COLO668 (cell line): Measurements from ENCODE around the gene RNF32.
"Not testable (repeated sequence)": the region's sequence is repeated elsewhere in the genome, so short reads cannot be mapped to it uniquely, and the experiment has no call there.

ENCODE experiments used
- DNase-seq: peaks from one replicate; lab custom pipeline; 2025; ENCODE audit not compliant: unreplicated experiment; lab: John Stamatoyannopoulos, UW

RNF32 gene

DNA sequence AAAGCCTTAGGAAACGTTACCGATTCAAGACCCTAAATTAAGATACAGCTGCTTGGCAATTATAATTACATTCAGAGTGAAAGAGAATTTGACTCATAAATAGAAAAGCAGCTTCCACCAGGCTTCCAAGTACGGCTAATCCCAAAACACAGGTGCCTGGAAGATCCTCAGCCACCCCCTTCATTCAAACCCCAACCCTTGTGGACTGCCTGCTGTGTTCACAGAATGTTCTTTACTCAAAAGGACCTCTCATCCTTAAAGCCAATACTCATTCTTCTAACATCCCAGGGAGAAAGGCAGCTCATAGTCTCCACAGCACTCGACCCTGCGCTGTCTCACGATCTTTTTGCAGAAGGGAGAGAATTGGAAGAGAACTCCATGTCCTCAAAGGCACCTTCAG lies 32.9 kb downstream of the RNF32 start:
- DNase-seq, result no peak

DNA sequence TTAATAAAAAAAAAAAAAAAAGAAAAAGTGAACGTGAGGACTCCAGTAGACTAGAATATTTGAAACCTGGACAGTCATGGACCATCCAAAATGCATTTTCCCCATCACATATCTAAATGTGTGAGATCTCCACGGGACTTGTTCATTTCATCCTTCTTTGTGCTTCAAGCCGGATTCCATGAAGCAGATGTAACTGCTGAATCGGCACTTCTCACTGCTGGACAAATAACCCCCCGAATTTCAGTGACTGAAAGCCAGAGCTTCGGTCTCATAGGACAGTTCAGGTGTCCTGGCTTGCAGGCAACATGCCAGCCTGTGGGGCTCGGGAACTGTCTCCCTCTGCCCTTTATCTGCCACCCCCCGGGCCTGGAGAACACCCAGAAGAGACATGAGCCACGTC lies 33.3 kb downstream of the RNF32 start:
- no peak for DNase-seq

DNA sequence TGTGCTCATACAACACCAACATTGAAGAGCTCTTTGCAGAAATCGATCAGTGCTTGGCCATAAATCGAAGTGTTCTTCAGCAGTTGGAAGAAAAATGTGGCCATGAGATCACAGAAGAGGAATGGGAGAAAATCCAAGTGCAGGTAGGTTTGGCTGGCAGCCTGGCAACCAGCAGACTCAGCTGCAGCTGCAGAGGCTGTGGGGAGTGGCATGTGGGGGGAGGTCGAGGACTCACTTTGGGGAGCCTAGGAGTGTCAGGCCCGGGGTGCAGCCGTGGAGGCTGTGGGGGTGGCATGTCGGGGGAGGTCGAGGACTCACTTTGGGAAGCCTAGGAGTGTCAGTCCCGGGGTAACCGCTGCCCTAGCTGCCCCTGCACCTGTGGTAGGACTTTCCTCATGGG lies 35.1 kb downstream of the RNF32 start:
- DNase-seq, result no peak

DNA sequence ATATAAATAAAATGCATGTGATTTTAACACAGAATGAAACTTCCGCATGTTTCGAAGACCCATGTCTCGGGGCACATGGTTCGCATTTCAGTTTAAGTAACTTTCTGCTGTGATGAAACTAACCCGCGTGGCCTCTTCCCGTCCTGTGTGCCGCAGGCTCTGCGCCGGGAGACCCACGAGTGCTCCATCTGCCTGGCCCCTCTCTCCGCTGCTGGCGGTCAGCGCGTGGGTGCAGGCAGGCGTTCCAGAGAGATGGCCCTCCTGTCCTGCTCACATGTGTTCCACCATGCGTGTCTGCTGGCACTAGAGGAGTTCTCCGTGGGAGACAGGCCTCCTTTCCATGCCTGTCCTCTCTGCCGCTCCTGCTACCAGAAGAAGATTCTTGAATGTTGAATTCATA lies 35.7 kb downstream of the RNF32 start:
- no peak for DNase-seq

DNA sequence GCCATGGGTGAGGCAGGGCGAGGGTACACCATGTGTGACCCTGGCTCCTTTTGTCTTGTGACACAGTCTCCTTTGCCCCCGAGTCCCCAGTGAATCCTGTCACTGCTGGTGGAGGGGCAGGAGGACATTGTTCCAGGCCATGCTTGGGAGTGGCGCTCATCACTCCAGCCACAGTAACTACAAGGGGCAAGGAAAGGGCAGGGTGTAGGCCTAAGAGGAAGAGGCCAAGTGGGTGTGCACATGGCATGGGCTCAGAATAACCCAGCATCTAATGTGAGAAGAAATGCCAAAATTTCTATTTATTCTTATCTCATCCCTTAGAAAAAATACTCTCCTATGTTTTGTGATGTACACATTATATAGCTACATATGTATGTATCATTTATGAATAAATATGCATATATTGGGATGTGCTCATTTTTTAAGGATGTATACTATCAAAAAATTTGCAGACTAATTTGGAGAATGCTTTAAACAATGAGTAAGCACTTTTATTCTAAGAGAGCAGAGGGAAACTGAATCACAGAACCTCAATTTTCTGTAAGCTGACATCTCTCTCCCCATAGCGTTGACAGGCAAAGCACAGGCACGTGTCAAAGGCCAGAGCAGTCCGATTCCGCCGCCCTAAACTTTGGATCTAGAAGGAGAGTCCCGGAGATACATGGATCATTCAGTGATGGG lies 36.9 kb downstream of the RNF32 start:
- no peak for DNase-seq

DNA sequence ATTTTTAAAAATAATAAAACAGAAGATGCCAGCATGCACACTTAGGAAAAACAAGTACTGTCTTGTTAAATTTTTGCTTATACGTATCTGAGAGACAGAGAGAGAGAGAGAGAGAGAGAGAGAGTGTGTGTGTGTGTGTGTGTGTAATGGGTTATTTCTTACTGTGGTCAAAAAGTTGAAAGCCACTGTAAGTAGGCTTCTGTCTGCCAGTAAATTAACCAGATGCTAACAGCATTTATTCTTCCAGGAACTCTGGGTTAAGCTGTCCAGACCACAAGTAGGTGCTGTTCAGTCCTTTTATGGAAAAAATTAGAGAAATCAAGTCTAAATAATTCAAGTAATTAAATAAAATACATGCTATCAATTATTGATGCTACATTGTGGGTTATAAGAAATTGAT lies 39.7 kb downstream of the RNF32 start:
- no peak for DNase-seq

DNA sequence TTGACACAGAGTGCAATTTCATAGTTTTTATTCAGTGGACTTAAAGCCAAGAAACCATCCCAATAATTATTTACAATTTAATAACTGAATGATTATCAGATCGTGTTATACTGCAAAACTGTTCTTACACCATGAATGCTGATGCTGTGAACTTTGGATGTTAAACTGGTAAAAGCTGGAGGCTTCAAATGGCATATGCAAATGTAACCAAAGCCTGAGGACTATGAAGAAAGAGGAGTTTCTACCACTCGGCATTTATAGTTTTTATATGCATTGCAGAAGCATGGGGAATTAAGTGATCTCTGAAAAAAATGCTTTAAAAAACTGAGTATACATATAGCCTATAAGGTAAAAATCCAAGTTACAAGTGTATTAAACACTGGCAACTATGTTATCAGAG lies 42.4 kb downstream of the RNF32 start:
- no peak for DNase-seq

DNA sequence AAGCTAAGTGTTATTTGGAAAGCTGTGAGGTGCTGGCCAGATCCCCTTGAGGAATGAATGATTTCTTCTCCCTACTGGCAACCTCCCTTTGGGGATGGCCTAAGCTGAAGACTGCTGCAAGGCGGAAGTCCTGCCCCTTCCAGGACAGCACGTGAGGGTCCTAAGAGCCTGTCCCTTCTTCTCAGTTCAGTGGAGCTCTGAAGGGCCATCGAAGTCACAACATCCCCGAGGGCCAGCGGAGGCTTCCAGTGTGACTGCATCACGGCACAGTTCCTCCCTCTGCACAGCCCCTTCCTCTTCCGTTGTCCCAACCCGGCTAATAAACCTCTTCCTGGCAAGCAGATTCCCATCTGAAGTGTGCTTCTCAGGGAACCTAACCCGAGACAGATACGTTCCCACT lies 43.7 kb downstream of the RNF32 start:
- DNase-seq, result no peak

DNA sequence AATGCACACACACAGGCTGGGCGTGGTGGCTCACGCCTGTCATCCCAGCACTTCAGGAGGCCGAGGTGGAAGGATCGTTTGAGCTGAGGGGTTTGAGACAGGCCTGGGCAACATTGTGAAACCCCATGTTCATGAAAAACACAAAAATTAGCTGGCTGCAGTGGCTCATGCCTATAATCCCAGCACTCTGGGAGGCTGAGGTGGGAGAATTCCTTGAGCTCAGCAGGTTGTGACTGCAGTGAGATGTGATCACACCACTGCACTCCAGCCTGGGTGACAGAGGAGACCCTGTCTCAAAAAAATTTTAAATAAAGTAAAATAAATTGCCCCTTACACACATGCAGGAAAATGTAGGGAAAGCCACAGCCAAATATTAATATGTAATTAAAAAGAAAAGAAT lies 44.1 kb downstream of the RNF32 start:
- DNase-seq, result no peak

DNA sequence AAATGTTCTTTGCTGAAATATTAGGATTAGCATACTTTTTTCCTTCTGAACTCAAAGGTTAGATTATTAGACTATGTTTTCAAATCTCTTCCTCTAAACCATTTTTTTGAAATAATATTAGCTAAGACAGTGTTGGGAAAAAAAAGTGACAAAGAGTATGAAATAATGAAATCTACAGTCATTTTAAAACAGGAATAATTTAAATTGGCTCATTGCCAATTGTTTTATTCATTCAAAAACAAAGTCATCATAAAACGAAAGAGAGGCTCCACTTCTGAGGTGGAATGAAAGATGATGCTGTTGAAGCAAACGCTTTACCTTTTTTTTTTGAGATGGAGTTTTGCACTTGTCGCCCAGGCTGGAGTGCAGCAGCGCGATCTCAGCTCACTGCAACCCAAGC lies 51.2 kb downstream of the RNF32 start:
- DNase-seq, result no peak

DNA sequence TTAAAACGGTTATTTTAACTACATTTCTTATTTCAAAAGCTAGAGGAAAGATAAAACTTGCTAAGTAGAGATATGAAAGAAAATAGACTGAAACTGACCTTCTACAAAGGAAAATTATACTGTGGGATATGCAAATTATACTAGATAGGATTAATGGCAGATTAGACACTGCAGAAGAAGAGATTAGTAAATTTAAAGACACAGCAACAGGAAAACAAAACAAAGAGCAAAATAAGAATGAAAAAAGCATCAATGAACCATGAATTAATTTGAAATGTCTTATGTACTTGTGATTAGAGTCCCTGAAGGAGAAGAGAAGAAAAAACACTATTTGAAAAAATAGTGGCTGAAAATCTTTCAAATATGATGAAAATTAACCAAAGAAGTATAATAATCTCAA lies 52.3 kb downstream of the RNF32 start:
- DNase-seq, result no peak

DNA sequence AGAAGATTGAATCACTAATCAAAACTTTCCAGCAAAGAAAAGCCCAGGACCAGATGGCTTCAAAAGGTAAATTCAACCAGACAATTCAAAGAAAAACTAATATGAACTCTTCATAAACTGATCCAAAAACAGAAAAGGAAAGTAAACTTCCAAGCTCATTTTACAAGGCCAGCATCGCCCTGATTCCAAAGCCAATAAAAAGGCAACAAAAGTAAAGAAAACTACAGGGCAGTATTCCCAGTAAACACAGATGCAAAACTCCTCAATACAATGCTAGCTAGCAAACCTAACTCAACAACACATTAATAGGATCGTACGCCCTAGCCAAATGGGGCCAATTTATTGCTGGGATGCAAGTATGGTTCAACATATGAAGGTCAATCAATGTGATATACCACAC lies 53.1 kb downstream of the RNF32 start:
- no peak for DNase-seq

DNA sequence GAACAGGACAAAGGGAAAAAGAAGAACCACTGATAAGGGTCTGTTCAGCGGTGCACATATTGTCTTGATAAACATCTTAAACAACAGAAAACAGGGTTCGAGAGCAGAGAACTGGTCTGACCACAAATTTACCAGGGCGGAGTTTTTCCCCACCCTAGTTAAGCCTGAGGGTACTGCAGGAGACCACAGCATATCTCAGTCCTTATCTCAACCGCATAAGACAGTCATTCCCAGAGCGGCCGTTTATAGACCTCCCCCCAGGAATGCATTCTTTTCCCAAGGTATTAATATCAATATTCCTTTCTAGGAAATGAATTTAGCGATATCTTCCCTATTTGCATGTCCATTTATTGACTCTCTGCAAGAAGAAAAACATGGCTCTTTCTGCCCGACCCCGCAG lies 56.7 kb downstream of the RNF32 start:
- not testable (repeated sequence) for DNase-seq

DNA sequence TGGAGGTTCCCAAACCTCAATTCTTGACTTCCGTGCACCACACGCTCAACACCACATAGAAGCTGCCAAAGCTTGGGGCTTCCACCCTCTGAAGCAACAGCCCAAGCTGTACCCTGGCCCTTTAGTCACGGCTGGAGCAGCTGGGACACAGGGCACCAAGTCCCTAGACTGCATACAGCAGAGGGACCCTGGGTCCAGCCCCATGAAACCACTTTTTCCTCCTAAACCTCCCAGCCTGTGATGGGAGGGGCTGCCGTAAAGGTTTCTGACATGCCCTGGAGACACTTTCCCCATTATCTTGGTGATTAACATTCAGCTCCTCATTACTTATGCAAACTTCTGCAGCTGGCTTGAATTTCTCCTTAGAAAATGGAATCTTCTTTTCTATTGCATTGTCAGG lies 57.9 kb downstream of the RNF32 start:
- not testable (repeated sequence) for DNase-seq

DNA sequence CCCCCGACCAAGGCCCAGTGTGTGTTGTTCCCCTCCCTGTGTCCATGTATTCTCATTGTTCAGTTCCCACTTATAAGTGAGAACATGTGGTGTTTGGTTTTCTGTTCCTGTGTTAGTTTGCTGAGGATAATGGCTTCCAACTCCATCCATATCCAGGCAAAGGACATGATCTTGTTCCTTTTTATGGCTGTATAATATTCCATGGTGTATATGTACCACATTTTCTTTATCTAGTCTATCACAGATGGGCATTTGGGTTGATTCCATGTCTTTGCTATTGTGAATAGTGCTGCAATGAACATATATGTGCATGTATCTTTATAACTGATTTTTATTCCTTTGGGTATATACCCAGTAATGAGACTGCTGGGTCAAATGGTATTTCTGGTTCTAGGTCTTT lies 61.2 kb downstream of the RNF32 start:
- not testable (repeated sequence) for DNase-seq

DNA sequence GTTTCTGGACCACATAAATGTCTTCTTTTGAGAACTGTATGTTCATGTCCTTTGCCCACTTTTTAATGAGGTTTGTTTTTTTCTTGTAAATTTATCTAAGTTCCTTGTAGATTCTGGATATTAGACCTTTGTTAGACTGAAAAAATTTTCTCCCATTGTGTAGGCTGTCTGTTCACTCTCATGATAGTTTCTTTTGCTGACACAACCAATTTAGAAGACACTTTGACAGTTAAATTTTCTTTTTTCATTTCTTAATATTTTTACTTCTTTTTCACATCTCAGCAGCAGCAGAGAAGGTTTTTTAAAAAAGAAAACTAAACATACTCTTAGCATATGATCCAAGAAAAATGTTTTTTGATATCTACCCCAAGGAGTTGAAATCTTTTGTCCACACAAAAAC lies 61.8 kb downstream of the RNF32 start:
- no peak for DNase-seq

DNA sequence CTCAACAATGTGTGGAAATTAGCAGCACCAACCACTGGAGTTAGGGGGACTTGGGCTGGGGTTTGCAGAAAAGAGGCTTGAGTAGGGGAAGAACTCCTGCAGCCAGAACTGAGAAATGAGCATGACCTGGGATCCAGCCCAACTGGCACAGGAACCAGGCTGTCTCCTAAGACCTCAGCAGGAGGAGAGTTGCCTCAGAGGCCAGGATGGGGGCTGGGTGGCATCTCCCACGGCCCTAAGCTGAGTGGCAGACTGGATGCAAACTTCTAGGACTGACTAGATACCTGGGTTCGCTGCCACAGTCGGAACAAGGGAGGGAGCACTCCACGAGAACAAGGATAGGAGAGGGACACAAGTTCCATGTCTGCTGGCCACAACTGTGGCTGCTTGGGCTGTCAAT lies 62.6 kb downstream of the RNF32 start:
- no peak for DNase-seq

DNA sequence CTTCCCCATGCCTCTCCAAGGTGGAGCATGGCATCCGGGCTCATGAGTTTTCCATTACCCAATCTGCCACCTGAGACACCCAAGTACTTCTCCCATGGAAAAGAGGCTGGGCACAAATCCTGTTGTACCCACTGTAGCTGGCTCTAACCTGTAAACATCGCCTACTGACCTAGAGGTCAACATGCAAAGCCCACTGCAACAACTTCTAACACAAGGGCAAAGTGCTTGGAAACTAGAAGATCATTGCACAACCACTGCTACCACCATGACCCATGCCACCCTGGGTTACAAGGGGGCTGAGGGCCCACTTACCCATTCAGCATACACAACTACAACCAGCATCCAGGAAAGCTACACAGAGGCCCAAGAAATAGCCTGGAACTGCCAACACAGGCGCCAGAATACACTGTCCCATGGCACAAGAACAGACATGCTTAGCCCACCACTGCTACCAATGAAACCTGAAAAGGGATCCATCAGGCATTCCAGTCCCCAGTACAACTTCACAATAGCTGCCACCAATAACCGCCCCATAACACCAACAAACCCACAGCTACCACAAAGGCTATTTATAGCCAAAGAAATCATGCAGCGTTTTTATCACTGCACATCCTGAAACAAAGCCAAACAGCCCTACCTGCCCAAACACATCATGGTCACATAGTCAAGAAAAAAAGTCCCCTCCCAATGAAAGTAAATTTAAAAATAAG lies 63.4 kb downstream of the RNF32 start:
- DNase-seq, result no peak

DNA sequence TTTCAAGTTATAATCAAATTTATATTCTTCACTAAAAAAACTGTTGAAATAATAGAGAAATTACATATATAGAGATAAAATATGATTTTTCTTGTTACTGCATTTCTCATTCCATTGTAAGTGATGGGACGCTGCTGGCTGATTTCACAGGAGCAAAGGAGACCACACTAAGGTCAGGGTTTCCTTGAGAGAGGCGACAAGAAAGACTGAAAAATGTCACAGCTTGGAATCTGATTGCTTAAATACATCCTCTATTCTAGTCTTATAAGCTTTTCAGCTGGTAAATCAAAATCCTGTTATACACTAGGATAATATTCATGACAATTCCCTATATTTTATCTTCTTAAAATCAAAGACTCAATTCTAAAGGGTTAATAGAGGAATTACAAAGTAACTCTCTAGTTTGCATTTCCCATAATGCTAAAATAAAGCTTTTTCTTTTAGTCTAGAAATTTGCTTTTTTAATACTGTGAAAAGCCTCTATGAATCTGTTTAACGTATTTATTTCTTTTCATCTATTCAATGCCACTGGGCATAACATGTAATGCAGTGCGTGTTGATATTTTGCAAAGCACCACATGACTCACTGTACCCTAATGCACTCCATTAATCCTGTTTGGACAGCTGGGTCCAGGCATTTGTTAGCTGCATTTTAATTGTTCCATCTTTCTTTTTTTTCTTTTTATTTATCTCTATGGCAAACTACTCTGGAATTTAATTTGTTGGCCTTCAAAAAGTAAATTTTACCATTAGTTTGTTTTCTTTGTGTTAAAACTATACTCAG lies 81.7 kb downstream of the RNF32 start:
- no peak for DNase-seq

DNA sequence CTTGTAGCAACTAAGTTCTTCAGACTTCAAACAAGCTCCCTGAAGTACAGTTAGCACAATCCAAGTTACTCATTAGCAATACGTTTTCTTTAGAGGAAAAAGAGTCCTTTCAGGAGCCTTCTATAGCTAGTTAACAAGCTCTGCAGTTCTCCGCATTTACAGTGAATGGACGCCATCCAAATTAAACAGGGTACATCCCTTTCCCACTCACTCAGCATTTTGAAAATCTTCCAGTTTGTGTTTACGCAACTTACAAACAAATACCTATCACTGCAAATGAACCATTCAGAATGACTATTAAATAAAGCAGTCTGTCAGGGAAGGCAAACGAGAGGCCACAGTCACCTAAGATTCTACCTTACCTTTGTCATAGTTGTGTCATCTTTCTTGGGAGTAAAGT lies 84.5 kb downstream of the RNF32 start:
- no peak for DNase-seq

DNA sequence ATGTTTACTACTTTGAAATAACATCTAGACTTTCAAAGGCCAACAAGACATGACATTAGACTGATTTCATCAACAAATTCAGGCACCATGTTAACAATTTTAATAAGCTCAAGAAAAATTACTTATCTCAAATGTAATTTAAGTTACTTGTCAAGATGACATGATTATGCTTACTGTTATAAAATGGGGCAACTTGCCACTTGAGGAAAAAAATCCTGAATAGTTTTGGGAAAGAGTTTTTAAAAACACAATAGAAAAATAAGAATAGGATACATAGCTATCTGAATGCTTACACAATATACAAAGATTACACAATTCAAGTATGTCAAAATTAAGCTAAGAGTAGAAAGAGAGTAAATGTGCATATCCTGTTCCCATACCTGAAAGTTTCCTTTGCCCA lies 85.4 kb downstream of the RNF32 start:
- DNase-seq, result no peak
